Trophoblast cell (in vitro differentiated cells and primary cell): ENCODE data around the gene ZNF566. TPM values are rescaled to one million over a fixed set of nuclear protein-coding genes. Genes with fewer than 3 reads are reported as not detected.

ENCODE experiments used
- DNase-seq, 2 donors: peaks; one replicate each; pipeline ENCODE4 v3.0.0-alpha.2; 2016
- H2AFZ ChIP-seq: 2 replicates; pipeline ENCODE4 v1.6.1; 2013; ENCODE audit warnings: low read length, moderate library complexity, mild to moderate bottlenecking; ENCODE audit not compliant: insufficient read depth, poor library complexity
- H2AK5ac ChIP-seq: 2 replicates; pipeline ENCODE4 v1.6.1; 2013; ENCODE audit warnings: mild to moderate bottlenecking, low read length
- H2BK120ac ChIP-seq: 2 replicates; pipeline ENCODE4 v1.6.1; 2013; ENCODE audit warnings: low read length, mild to moderate bottlenecking, moderate library complexity; ENCODE audit not compliant: insufficient read depth, poor library complexity
- H2BK12ac ChIP-seq: 2 replicates; pipeline ENCODE4 v1.6.1; 2013; ENCODE audit warnings: mild to moderate bottlenecking, low read length, moderate library complexity
- H2BK5ac ChIP-seq: 2 replicates; pipeline ENCODE4 v1.6.1; 2013; ENCODE audit warnings: low read length, low read depth, moderate library complexity, mild to moderate bottlenecking; ENCODE audit not compliant: poor library complexity
- H3K14ac ChIP-seq: 2 replicates; pipeline ENCODE4 v1.6.1; 2013; ENCODE audit warnings: mild to moderate bottlenecking, low read length
- H3K18ac ChIP-seq: 2 replicates; pipeline ENCODE4 v1.6.1; 2013; ENCODE audit warnings: mild to moderate bottlenecking, low read length
- H3K23ac ChIP-seq: 2 replicates; pipeline ENCODE4 v1.6.1; 2013; ENCODE audit warnings: low read length
- H3K27ac ChIP-seq: 2 replicates; pipeline ENCODE4 v1.5.1; 2013; ENCODE audit warnings: low read depth, mild to moderate bottlenecking, inconsistent platforms, low read length, moderate library complexity
- H3K27me3 ChIP-seq: 2 replicates; pipeline ENCODE4 v1.6.1; 2013; ENCODE audit warnings: inconsistent platforms, mild to moderate bottlenecking, low read length, moderate library complexity; ENCODE audit not compliant: insufficient read depth
- H3K36me3 ChIP-seq, 2 experiments: 1 replicate in 1 of 2; 2 replicates in 1 of 2; pipeline ENCODE4 v1.6.1; 2013; ENCODE audit warnings: low read length in 2 of 2, mild to moderate bottlenecking in 2 of 2, moderate library complexity in 1 of 2; ENCODE audit not compliant: insufficient read depth in 2 of 2, control insufficient read depth in 1 of 2
- H3K4ac ChIP-seq: 2 replicates; pipeline ENCODE4 v1.6.1; 2013; ENCODE audit warnings: low read depth, mild to moderate bottlenecking, low read length, moderate library complexity
- H3K4me1 ChIP-seq, 2 experiments: 1 replicate in 1 of 2; 2 replicates in 1 of 2; pipeline ENCODE4 v1.6.1; 2013; ENCODE audit warnings: low read length in 2 of 2, mild to moderate bottlenecking in 2 of 2, moderate library complexity in 1 of 2; ENCODE audit not compliant: insufficient read depth in 2 of 2, control insufficient read depth in 1 of 2
- H3K4me2 ChIP-seq: 2 replicates; pipeline ENCODE4 v1.6.1; 2013; ENCODE audit warnings: inconsistent platforms, mild to moderate bottlenecking, low read length, moderate library complexity
- H3K4me3 ChIP-seq: 2 replicates; pipeline ENCODE4 v1.5.1; 2013; ENCODE audit warnings: mild to moderate bottlenecking, low read depth, low read length, inconsistent platforms
- H3K79me1 ChIP-seq: one replicate; pipeline ENCODE4 v1.6.1; 2013; ENCODE audit warnings: low read length
- H3K79me2 ChIP-seq: 2 replicates; pipeline ENCODE4 v1.6.1; 2013; ENCODE audit warnings: low read length, mild to moderate bottlenecking; ENCODE audit not compliant: control insufficient read depth, insufficient read depth, poor library complexity
- H3K9ac ChIP-seq: 2 replicates; pipeline ENCODE4 v1.6.1; 2013; ENCODE audit warnings: mild to moderate bottlenecking, low read length
- H3K9me3 ChIP-seq: 2 replicates; pipeline ENCODE4 v1.6.1; 2013; ENCODE audit warnings: low read depth, mild to moderate bottlenecking, control low read depth, inconsistent platforms, low read length; ENCODE audit not compliant: insufficient read depth
- H4K12ac ChIP-seq: 2 replicates; pipeline ENCODE4 v1.6.1; 2013; ENCODE audit warnings: low read depth, mild to moderate bottlenecking, low read length, moderate library complexity
- H4K8ac ChIP-seq: 2 replicates; pipeline ENCODE4 v1.6.1; 2013; ENCODE audit warnings: low read depth, mild to moderate bottlenecking, low read length, moderate library complexity
- H4K91ac ChIP-seq: one replicate; pipeline ENCODE4 v1.6.1; 2013; ENCODE audit warnings: low read depth, mild to moderate bottlenecking, low read length, moderate library complexity
- WGBS: extraction: QIAGEN DNeasy Blood & Tissue Kit; methylation state at CpG from one replicate; pipeline ENCODE4 v1.1.7; 2013; ENCODE audit warnings: missing lambda C conversion rate; ENCODE audit not compliant: insufficient read length, insufficient coverage; ENCODE audit errors: extremely low coverage; 5-methylcytosine and 5-hydroxymethylcytosine counted together
- polyA plus RNA-seq: library from polyadenylated mRNA; stranded (reverse); fragments of 200-250 nt; gene quantifications from 2 replicates; pipeline ENCODE4 v1.2.3, GENCODE V29; 2013

The ZNF566 gene
- 2.6 and 2.7 TPM in 2 replicates for polyA plus RNA-seq

GRCh38 chr19:36489118-36489919 is at the start of gene ZNF566:
TSS of gene ZNF566 (minus strand) at chr19:36489561. CDS start at chr19:36476557, 13,004 bp downstream.
- Histone ChIP-seq H3K79me1 (peaks cover 8% of the 10 kb centered on the region), H4K12ac (peak within 1 kb of the TSS; percentile 100), H3K4me3 (peak within 1 kb of the TSS; percentile 82), H2BK5ac (peak within 1 kb of the TSS; percentile 100), H2BK120ac (peak within 1 kb of the TSS; percentile 94), H4K8ac (peak within 1 kb of the TSS; percentile 93), H2BK12ac (no peak within 1 kb of the TSS), H3K79me2 (peaks cover 7% of the 10 kb centered on the region), H3K4me2 (peak within 1 kb of the TSS; percentile 92), H2AFZ (peak within 1 kb of the TSS; percentile 85), H3K36me3 (no peaks in the 10 kb centered on the region), H3K27ac (peak within 1 kb of the TSS; percentile 82), H2AK5ac (peak within 1 kb of the TSS; percentile 85), H4K91ac (peak within 1 kb of the TSS; percentile 97), H3K9me3 (peaks cover 3% of the 10 kb centered on the region), H3K4ac (peak within 1 kb of the TSS; percentile 93), H3K4me1 (peaks cover 0 to 2% of the 10 kb centered on the region in 2 experiments), H3K23ac (peak within 1 kb of the TSS; percentile 56), H3K9ac (peak within 1 kb of the TSS; percentile 94), H3K27me3 (no peaks in the 10 kb centered on the region), H3K18ac (peak within 1 kb of the TSS; percentile 86), H3K14ac (peak within 1 kb of the TSS; percentile 99)
- no CpG with 5 or more reads among the region's 53 CpGs for WGBS
- peak; percentile 98 to 99 for DNase-seq

- Histone ChIP-seq H3K79me1 (peaks cover 8% of the 10 kb centered on the region), H3K9me3 (peaks cover 6% of the 10 kb centered on the region), H3K36me3 (peaks cover 3 to 4% of the 10 kb centered on the region in 2 experiments), H3K18ac (peak overlapping the region; percentile 2), H2BK12ac (no peak overlapping the region), H3K4me3 (peak overlapping the region; percentile 81), H2AFZ (peak overlapping the region; percentile 3), H3K4ac (no peak overlapping the region), H3K9ac (peak overlapping the region; percentile 82), H3K4me1 (peaks cover 4 to 9% of the 10 kb centered on the region in 2 experiments), H4K8ac (peak overlapping the region; percentile 31), H3K27ac (no peak overlapping the region), H2AK5ac (no peak overlapping the region), H3K14ac (peak overlapping the region; percentile 4), H3K23ac (no peak overlapping the region), H2BK120ac (no peak overlapping the region), H4K91ac (no peak overlapping the region), H3K27me3 (no peaks in the 10 kb centered on the region), H4K12ac (no peak overlapping the region), H2BK5ac (no peak overlapping the region), H3K79me2 (peaks cover 6% of the 10 kb centered on the region), H3K4me2 (peak overlapping the region; percentile 96)
- DNase-seq, result peak in 1 of 2 donors; percentile 4
- WGBS, result no CpG with 5 or more reads among the region's 12 CpGs
These were observed 39.7 kb upstream of the ZNF566 start for GRCh38 chr19:36528921-36529518.

GRCh38 chr19:36528194-36528920 is 39.0 kb upstream of the ZNF566 start, which contains the start of gene ZNF260:
TSS of gene ZNF260 (minus strand) at chr19:36528271. CDS start at chr19:36515238, 13,033 bp downstream.
- Histone ChIP-seq H2AK5ac (peak within 1 kb of the TSS; percentile 99), H3K36me3 (peaks cover 3 to 4% of the 10 kb centered on the region in 2 experiments), H3K23ac (no peak within 1 kb of the TSS), H3K27me3 (no peaks in the 10 kb centered on the region), H4K12ac (peak within 1 kb of the TSS; percentile 95), H2BK120ac (peak within 1 kb of the TSS; percentile 94), H4K91ac (peak within 1 kb of the TSS; percentile 92), H3K79me1 (peaks cover 8% of the 10 kb centered on the region), H3K9ac (peak within 1 kb of the TSS; percentile 100), H3K14ac (peak within 1 kb of the TSS; percentile 99), H3K4me1 (peaks cover 4 to 9% of the 10 kb centered on the region in 2 experiments), H4K8ac (peak within 1 kb of the TSS; percentile 94), H2BK5ac (peak within 1 kb of the TSS; percentile 90), H3K79me2 (peaks cover 6% of the 10 kb centered on the region), H3K27ac (peak within 1 kb of the TSS; percentile 70), H3K4me3 (peak within 1 kb of the TSS; percentile 99), H3K4ac (peak within 1 kb of the TSS; percentile 100), H3K4me2 (peak within 1 kb of the TSS; percentile 96), H3K18ac (peak within 1 kb of the TSS; percentile 98), H2AFZ (peak within 1 kb of the TSS; percentile 96), H2BK12ac (no peak within 1 kb of the TSS), H3K9me3 (peaks cover 6% of the 10 kb centered on the region)
- no CpG with 5 or more reads among the region's 55 CpGs for WGBS
- peak; percentile 98 to 99 for DNase-seq

GRCh38 chr19:36527873-36528193 is 38.5 kb upstream of the ZNF566 start:
- Histone ChIP-seq H2AK5ac (peak overlapping the region; percentile 99), H2AFZ (peak overlapping the region; percentile 90), H4K91ac (peak overlapping the region; percentile 91), H3K18ac (peak overlapping the region; percentile 98), H3K4me1 (peaks cover 4 to 9% of the 10 kb centered on the region in 2 experiments), H3K23ac (no peak overlapping the region), H3K79me1 (peaks cover 8% of the 10 kb centered on the region), H2BK5ac (peak overlapping the region; percentile 87), H3K4ac (peak overlapping the region; percentile 100), H4K8ac (peak overlapping the region; percentile 94), H3K27ac (peak overlapping the region; percentile 70), H3K9ac (peak overlapping the region; percentile 100), H3K27me3 (no peaks in the 10 kb centered on the region), H3K79me2 (peaks cover 6% of the 10 kb centered on the region), H3K14ac (peak overlapping the region; percentile 99), H3K36me3 (peaks cover 3 to 7% of the 10 kb centered on the region in 2 experiments), H3K4me3 (peak overlapping the region; percentile 99), H2BK120ac (peak overlapping the region; percentile 94), H2BK12ac (no peak overlapping the region), H3K9me3 (peaks cover 3% of the 10 kb centered on the region), H4K12ac (peak overlapping the region; percentile 95), H3K4me2 (peak overlapping the region; percentile 96)
- DNase-seq, result peak in 1 of 2 donors; percentile 0
- WGBS, result no CpG with 5 or more reads among the region's 13 CpGs
